Kidney (tissue), 14 donors: Measurements from ENCODE around the gene TXNDC11. TPM values are rescaled to one million over a fixed set of nuclear protein-coding genes. Genes with fewer than 3 reads are reported as not detected.

Source experiments
- DNase-seq, 5 donors: peaks; one replicate each; pipeline ENCODE4 v3.0.0-alpha.2; 2013 to 2020
- FAIRE-seq: peaks from 2 replicates; lab custom pipeline; 2012; peaks lifted over from hg19 to GRCh38; lab: Jason Lieb, UNC
- H3K27ac ChIP-seq, 2 donors: one replicate each; pipeline ENCODE4 v1.7.0; 2013; ENCODE audit warnings: low read depth in 2 of 2, low read length in 2 of 2, inconsistent platforms in 1 of 2
- H3K27me3 ChIP-seq: one replicate; pipeline ENCODE4 v1.7.1; 2013; ENCODE audit warnings: low read length, inconsistent platforms; ENCODE audit not compliant: control insufficient read depth, insufficient read depth
- H3K36me3 ChIP-seq, 3 donors: one replicate each; pipeline versions ENCODE4 v1.7.0 to v1.7.1; 2013; ENCODE audit warnings: low read length in 3 of 3, control low read depth in 1 of 3, inconsistent platforms in 1 of 3; ENCODE audit not compliant: insufficient read depth in 3 of 3, control insufficient read depth in 2 of 3
- H3K4me1 ChIP-seq, 3 donors: one replicate each; pipeline versions ENCODE4 v1.7.0 to v1.7.1; 2013; ENCODE audit warnings: low read length in 3 of 3, inconsistent platforms in 1 of 3, low read depth in 1 of 3; ENCODE audit not compliant: control insufficient read depth in 2 of 3, insufficient read depth in 2 of 3
- H3K4me3 ChIP-seq, 3 donors: one replicate each; pipeline versions ENCODE4 v1.7.0 to v1.8.1; 2013; ENCODE audit warnings: low read length in 3 of 3, control low read depth in 1 of 3, inconsistent platforms in 1 of 3
- H3K9ac ChIP-seq, 3 donors: one replicate each; pipeline versions ENCODE4 v1.7.0 to v1.7.1; 2013; ENCODE audit warnings: low read length in 3 of 3, control low read depth in 1 of 3, inconsistent platforms in 1 of 3
- H3K9me3 ChIP-seq, 3 donors: one replicate each; pipeline versions ENCODE4 v1.7.0 to v1.7.1; 2013; ENCODE audit warnings: low read length in 3 of 3, control low read depth in 1 of 3, inconsistent platforms in 1 of 3; ENCODE audit not compliant: control insufficient read depth in 2 of 3, insufficient read depth in 1 of 3
- CTCF ChIP-seq: IDR thresholded peaks from 3 replicates; pipeline ENCODE4 v1.5.1; 2012; ENCODE audit warnings: mild to moderate bottlenecking, moderate library complexity, borderline replicate concordance; ENCODE audit not compliant: insufficient read depth; ENCODE audit errors: extremely low read depth
- intact Hi-C: fragments of 100-400 bp; cut with DNase I; formaldehyde crosslinking; loops from one replicate; pipeline ENCODE4 v1.11.1; 2022
- polyA plus RNA-seq: library from polyadenylated mRNA; stranded (reverse); fragments of 350-450 nt; fragmentation: Illumina TruSeq; extraction: RNeasy Lipid Tissue Mini Kit (QIAGEN cat#74804); gene quantifications from one replicate; pipeline ENCODE4 v1.2.3, GENCODE V29; 2014; ENCODE audit warnings: low read depth, low replicate concordance; ENCODE audit not compliant: insufficient read depth
- total RNA-seq: library from RNA; stranded (reverse); fragmentation: NEBNext Ultra II Directional; extraction: Animal tissue kit (Norgen Biotek cat#: 25700); gene quantifications from one replicate; pipeline ENCODE4 v1.2.1, GENCODE V29; 2021
- donor health status: control.
- donor health status: control.
- donor health status: control.
- donor health status: control.
- donor health status: control.
- donor health status: DM: yes; HTN: yes; CAD: no.
- donor health status: Normal renal cell carcinoma (clear cell type).

The TXNDC11 gene
- total and polyA plus RNA-seq, 2 donors from 2014 or later, result 60.8 to 70.9 TPM

- H3K36me3 ChIP-seq, result peaks cover 21 to 33% (median 24%) of the 10 kb centered on the region in 3 donors
Observed at GRCh38 chr16:11759163-11759834, 16.6 kb upstream of the TXNDC11 start.

GRCh38 chr16:11757671-11758545, 15.3 kb upstream of the TXNDC11 start:
- H3K9me3 ChIP-seq, result no peaks in the 10 kb centered on the region
- peaks cover 3 to 23% (median 16%) of the 10 kb centered on the region in 3 donors for H3K4me1 ChIP-seq
- intact Hi-C loops, result no loop called here
- no peaks in the 10 kb centered on the region for H3K27me3 ChIP-seq
- DNase-seq (no peak), FAIRE-seq (no peak)
- TF ChIP-seq CTCF, result no peak
- H3K27ac ChIP-seq, result peak overlapping the region; percentile 68 to 78
- peaks cover 22 to 37% (median 24%) of the 10 kb centered on the region in 3 donors for H3K36me3 ChIP-seq
- H3K4me3 ChIP-seq, result peak overlapping the region in 2 of 3 donors; percentile 8 to 18
- H3K9ac ChIP-seq, result peak overlapping the region in 1 of 3 donors; percentile 35

More at GRCh38 chr16:11759163-11759834, 16.6 kb upstream of the TXNDC11 start:
- H3K4me1 ChIP-seq, result peaks cover 3 to 23% (median 16%) of the 10 kb centered on the region in 3 donors
- no peaks in the 10 kb centered on the region for H3K9me3 ChIP-seq
- H3K27ac ChIP-seq, result peak overlapping the region; percentile 36 to 74
- no peak overlapping the region for H3K9ac ChIP-seq
- intact Hi-C loops, result no loop called here
- H3K27me3 ChIP-seq, result no peaks in the 10 kb centered on the region
- FAIRE-seq, result no peak
- no peak for DNase-seq
- no peak overlapping the region for H3K4me3 ChIP-seq
- no peak for TF ChIP-seq CTCF

GRCh38 chr16:11756248-11756647, 13.6 kb upstream of the TXNDC11 start:
- FAIRE-seq (no peak), DNase-seq (no peak)
- Histone ChIP-seq H3K4me1 (peaks cover 3 to 23% (median 16%) of the 10 kb centered on the region in 3 donors), H3K9ac (no peak overlapping the region), H3K36me3 (peaks cover 19 to 30% (median 25%) of the 10 kb centered on the region in 3 donors), H3K27ac (no peak overlapping the region), H3K27me3 (no peaks in the 10 kb centered on the region), H3K4me3 (no peak overlapping the region), H3K9me3 (no peaks in the 10 kb centered on the region)
- intact Hi-C loops, result no loop called here
- TF ChIP-seq CTCF, result no peak
